CD4-positive, CD25-positive, alpha-beta regulatory T cell (primary cell): ENCODE measurements around the gene PARD3. TPM values are rescaled to one million over a fixed set of nuclear protein-coding genes. Genes with fewer than 3 reads are reported as not detected.
"Not testable (repeated sequence)": the region's sequence is repeated elsewhere in the genome, so short reads cannot be mapped to it uniquely, and the experiment has no call there.

ENCODE experiments used
- ATAC-seq, 2 donors: fragments of 150-1000 bp; cut with Tn5 transposase; one replicate each; pipeline ENCODE4 v1.10.0; 2021; ENCODE audit warnings: low read depth in 2 of 2, moderate number of reproducible peaks in 2 of 2, moderate library complexity in 1 of 2
- DNase-seq, 3 donors: peaks; one replicate each; pipeline versions ENCODE4 v3.0.0 to v3.0.0-alpha.2; 2012 to 2022; ENCODE audit warnings: mixed read lengths in 1 of 3
- H3K27ac ChIP-seq: one replicate; pipeline ENCODE4 v1.7.0; 2013; ENCODE audit warnings: mild to moderate bottlenecking, low read length; ENCODE audit not compliant: insufficient read depth, poor library complexity, severe bottlenecking
- H3K27me3 ChIP-seq: one replicate; pipeline ENCODE4 v1.7.0; 2013; ENCODE audit warnings: low read length; ENCODE audit not compliant: control insufficient read depth, insufficient read depth
- H3K36me3 ChIP-seq: one replicate; pipeline ENCODE4 v1.7.0; 2013; ENCODE audit warnings: mild to moderate bottlenecking, low read length, moderate library complexity; ENCODE audit not compliant: control insufficient read depth, insufficient read depth
- H3K4me1 ChIP-seq: 2 replicates; pipeline ENCODE4 v1.7.0; 2013; ENCODE audit warnings: mild to moderate bottlenecking, low read length; ENCODE audit not compliant: insufficient read depth, control insufficient read depth, poor library complexity, severe bottlenecking
- H3K4me3 ChIP-seq: one replicate; pipeline ENCODE4 v1.7.0; 2013; ENCODE audit warnings: low read depth, mild to moderate bottlenecking, low read length, moderate library complexity
- H3K9me3 ChIP-seq, 2 experiments: 1 replicate in 1 of 2; 2 replicates in 1 of 2; pipeline ENCODE4 v1.7.0; 2013; ENCODE audit warnings: low read length in 2 of 2, mild to moderate bottlenecking in 1 of 2, moderate library complexity in 1 of 2; ENCODE audit not compliant: control insufficient read depth in 2 of 2
- H3K27ac Mint-ChIP-seq, 3 donors: one replicate each; pipeline ENCODE4 v1.8.0; 2020 to 2022; ENCODE audit warnings: mild to moderate bottlenecking in 3 of 3, mixed read lengths in 3 of 3, moderate library complexity in 2 of 3
- H3K27me3 Mint-ChIP-seq: one replicate; pipeline ENCODE4 v1.8.0; 2022; ENCODE audit warnings: mild to moderate bottlenecking, mixed read lengths
- H3K36me3 Mint-ChIP-seq: one replicate; pipeline ENCODE4 v1.8.0; 2020; ENCODE audit warnings: mixed read lengths
- H3K4me1 Mint-ChIP-seq, 4 donors: one replicate each; pipeline ENCODE4 v1.8.0; 2020 to 2022; ENCODE audit warnings: mixed read lengths in 4 of 4, mild to moderate bottlenecking in 1 of 4
- H3K4me3 Mint-ChIP-seq, 4 donors: one replicate each; pipeline ENCODE4 v1.8.0; 2020 to 2022; ENCODE audit warnings: mild to moderate bottlenecking in 4 of 4, mixed read lengths in 4 of 4, moderate library complexity in 3 of 4
- H3K9me3 Mint-ChIP-seq, 7 donors: one replicate each; pipeline ENCODE4 v1.8.0; 2020 to 2022; ENCODE audit warnings: mixed read lengths in 7 of 7, mild to moderate bottlenecking in 3 of 7, moderate library complexity in 2 of 7
- polyA plus RNA-seq, 4 donors: library from polyadenylated mRNA; unstranded; fragments of 300-500 nt; fragmentation: Illumina TruSeq; gene quantifications; one replicate each; pipeline ENCODE4 v1.2.3, GENCODE V29; 2021
- total RNA-seq: library from RNA; stranded (reverse); gene quantifications from one replicate; pipeline ENCODE4 v1.2.3, GENCODE V29; 2022

The PARD3 gene
- total and polyA plus RNA-seq, 5 donors from 2014 or later = 0.08 to 0.79 TPM; not detected in 3

GRCh38 chr10:34753014-34753757, 61.9 kb downstream of the PARD3 start:
- H3K4me1 ChIP-seq = no peaks in the 10 kb centered on the region
- H3K36me3 ChIP-seq = no peaks in the 10 kb centered on the region
- H3K27ac ChIP-seq = no peak overlapping the region
- no peak for ATAC-seq
- DNase-seq = no peak
- no peak overlapping the region for H3K4me3 Mint-ChIP-seq
- H3K27ac Mint-ChIP-seq = no peak overlapping the region
- H3K9me3 Mint-ChIP-seq = peaks cover 0 to 5% (median 0%) of the 10 kb centered on the region in 7 donors
- H3K4me1 Mint-ChIP-seq = no peaks in the 10 kb centered on the region
- no peaks in the 10 kb centered on the region for H3K36me3 Mint-ChIP-seq
- no peak overlapping the region for H3K4me3 ChIP-seq
- H3K27me3 ChIP-seq = no peaks in the 10 kb centered on the region
- peaks cover 14% of the 10 kb centered on the region for H3K27me3 Mint-ChIP-seq
- H3K9me3 ChIP-seq = no peaks in the 10 kb centered on the region

GRCh38 chr10:34751272-34751671, 63.8 kb downstream of the PARD3 start:
- Histone ChIP-seq H3K4me3 (no peak overlapping the region), H3K4me1 (no peaks in the 10 kb centered on the region), H3K9me3 (no peaks in the 10 kb centered on the region), H3K27me3 (no peaks in the 10 kb centered on the region), H3K27ac (no peak overlapping the region), H3K36me3 (no peaks in the 10 kb centered on the region)
- no peak overlapping the region for H3K27ac Mint-ChIP-seq
- peaks cover 0 to 5% (median 0%) of the 10 kb centered on the region in 7 donors for H3K9me3 Mint-ChIP-seq
- H3K4me1 Mint-ChIP-seq = no peaks in the 10 kb centered on the region
- DNase-seq = no peak
- ATAC-seq = no peak
- H3K27me3 Mint-ChIP-seq = peaks cover 17% of the 10 kb centered on the region
- H3K36me3 Mint-ChIP-seq = no peaks in the 10 kb centered on the region
- no peak overlapping the region for H3K4me3 Mint-ChIP-seq

- H3K27ac ChIP-seq, DNase-seq, ATAC-seq, H3K27ac Mint-ChIP-seq, H3K4me3 ChIP-seq, H3K36me3 Mint-ChIP-seq, H3K9me3 Mint-ChIP-seq, H3K9me3 ChIP-seq, H3K4me1 Mint-ChIP-seq, H3K36me3 ChIP-seq, H3K4me1 ChIP-seq, H3K27me3 ChIP-seq, H3K4me3 Mint-ChIP-seq: not testable (repeated sequence)
- peaks cover 17% of the 10 kb centered on the region for H3K27me3 Mint-ChIP-seq
These were observed 64.3 kb downstream of the PARD3 start for GRCh38 chr10:34750795-34751194.

GRCh38 chr10:34748767-34749166, 66.3 kb downstream of the PARD3 start:
- Mint-ChIP-seq H3K27ac (no peak overlapping the region), H3K36me3 (no peaks in the 10 kb centered on the region), H3K9me3 (peaks cover 0 to 5% (median 0%) of the 10 kb centered on the region in 7 donors), H3K4me3 (no peak overlapping the region), H3K27me3 (peaks cover 20% of the 10 kb centered on the region), H3K4me1 (no peaks in the 10 kb centered on the region)
- H3K4me1 ChIP-seq = no peaks in the 10 kb centered on the region
- no peaks in the 10 kb centered on the region for H3K36me3 ChIP-seq
- no peaks in the 10 kb centered on the region for H3K27me3 ChIP-seq
- no peak for DNase-seq
- H3K4me3 ChIP-seq = no peak overlapping the region
- H3K9me3 ChIP-seq = no peaks in the 10 kb centered on the region
- ATAC-seq = no peak
- no peak overlapping the region for H3K27ac ChIP-seq

GRCh38 chr10:34748357-34748756, 66.7 kb downstream of the PARD3 start:
- DNase-seq = no peak
- no peaks in the 10 kb centered on the region for H3K4me1 ChIP-seq
- no peak overlapping the region for H3K4me3 ChIP-seq
- no peak overlapping the region for H3K27ac ChIP-seq
- H3K36me3 ChIP-seq = no peaks in the 10 kb centered on the region
- no peak overlapping the region for H3K27ac Mint-ChIP-seq
- no peaks in the 10 kb centered on the region for H3K4me1 Mint-ChIP-seq
- peaks cover 24% of the 10 kb centered on the region for H3K27me3 Mint-ChIP-seq
- no peaks in the 10 kb centered on the region for H3K9me3 ChIP-seq
- H3K9me3 Mint-ChIP-seq = peaks cover 0 to 5% (median 0%) of the 10 kb centered on the region in 7 donors
- H3K4me3 Mint-ChIP-seq = no peak overlapping the region
- no peaks in the 10 kb centered on the region for H3K27me3 ChIP-seq
- H3K36me3 Mint-ChIP-seq = no peaks in the 10 kb centered on the region
- no peak for ATAC-seq

GRCh38 chr10:34746094-34746493, 69.0 kb downstream of the PARD3 start:
- DNase-seq (no peak), ATAC-seq (no peak)
- Mint-ChIP-seq H3K9me3 (peaks cover 0 to 5% (median 0%) of the 10 kb centered on the region in 7 donors), H3K4me1 (no peaks in the 10 kb centered on the region), H3K36me3 (no peaks in the 10 kb centered on the region), H3K27me3 (peaks cover 28% of the 10 kb centered on the region), H3K4me3 (no peak overlapping the region), H3K27ac (no peak overlapping the region)
- no peak overlapping the region for H3K4me3 ChIP-seq
- no peaks in the 10 kb centered on the region for H3K27me3 ChIP-seq
- H3K36me3 ChIP-seq = no peaks in the 10 kb centered on the region
- H3K27ac ChIP-seq = no peak overlapping the region
- H3K4me1 ChIP-seq = no peaks in the 10 kb centered on the region
- H3K9me3 ChIP-seq = no peaks in the 10 kb centered on the region

GRCh38 chr10:34745244-34745643, 69.9 kb downstream of the PARD3 start:
- Mint-ChIP-seq H3K27ac (peak overlapping the region in 1 of 3 donors; percentile 16), H3K27me3 (peaks cover 32% of the 10 kb centered on the region), H3K9me3 (peaks cover 0 to 5% (median 0%) of the 10 kb centered on the region in 7 donors), H3K4me3 (no peak overlapping the region), H3K4me1 (no peaks in the 10 kb centered on the region), H3K36me3 (no peaks in the 10 kb centered on the region)
- DNase-seq (no peak), ATAC-seq (no peak)
- no peak overlapping the region for H3K27ac ChIP-seq
- no peak overlapping the region for H3K4me3 ChIP-seq
- no peaks in the 10 kb centered on the region for H3K4me1 ChIP-seq
- no peaks in the 10 kb centered on the region for H3K36me3 ChIP-seq
- H3K9me3 ChIP-seq = no peaks in the 10 kb centered on the region
- no peaks in the 10 kb centered on the region for H3K27me3 ChIP-seq

GRCh38 chr10:34744590-34744989, 70.5 kb downstream of the PARD3 start:
- H3K36me3 Mint-ChIP-seq = no peaks in the 10 kb centered on the region
- DNase-seq (no peak), ATAC-seq (no peak)
- peaks cover 0 to 5% (median 0%) of the 10 kb centered on the region in 7 donors for H3K9me3 Mint-ChIP-seq
- no peaks in the 10 kb centered on the region for H3K4me1 Mint-ChIP-seq
- H3K27ac ChIP-seq = no peak overlapping the region
- no peaks in the 10 kb centered on the region for H3K27me3 ChIP-seq
- no peak overlapping the region for H3K4me3 ChIP-seq
- H3K4me3 Mint-ChIP-seq = no peak overlapping the region
- no peaks in the 10 kb centered on the region for H3K9me3 ChIP-seq
- no peaks in the 10 kb centered on the region for H3K36me3 ChIP-seq
- H3K27ac Mint-ChIP-seq = no peak overlapping the region
- H3K4me1 ChIP-seq = no peaks in the 10 kb centered on the region
- H3K27me3 Mint-ChIP-seq = peaks cover 32% of the 10 kb centered on the region
